Left ventricle myocardium inferior (tissue), 1 donor: ENCODE data around the gene PPFIA4. TPM values are rescaled to one million over a fixed set of nuclear protein-coding genes. Genes with fewer than 3 reads are reported as not detected.
A peak's percentile ranks its signal among the peaks of the same experiment; 100 is the strongest.

Experiments used
- DNase-seq: peaks from one replicate; pipeline ENCODE4 v3.0.0-alpha.2; 2020
- H3K27ac ChIP-seq: fragments of 200-600 bp; replicated peaks from 2 replicates; pipeline ENCODE4 v1.8.0; 2021
- H3K27me3 ChIP-seq: fragments of 200-600 bp; 2 replicates; pipeline ENCODE4 v1.8.0; 2021; ENCODE audit warnings: low read depth
- H3K36me3 ChIP-seq: fragments of 200-600 bp; 2 replicates; pipeline ENCODE4 v1.8.0; 2021
- H3K4me1 ChIP-seq: fragments of 200-600 bp; 2 replicates; pipeline ENCODE4 v1.8.0; 2021
- H3K4me3 ChIP-seq: fragments of 200-600 bp; 2 replicates; pipeline ENCODE4 v1.8.0; 2021; ENCODE audit warnings: mild to moderate bottlenecking, moderate library complexity
- H3K9me3 ChIP-seq: fragments of 200-600 bp; replicated peaks from 2 replicates; pipeline ENCODE4 v1.8.0; 2021
- CTCF ChIP-seq: fragments of 200-600 bp; IDR thresholded peaks from 2 replicates; pipeline ENCODE4 v1.8.0; 2021; ENCODE audit warnings: antibody characterized with exemption, mild to moderate bottlenecking, borderline replicate concordance
- intact Hi-C: fragments of 100-400 bp; cut with micrococcal nuclease; formaldehyde crosslinking; loops from one replicate; pipeline ENCODE4 v1.11.0; 2022
- total RNA-seq: library from RNA; stranded (reverse); fragmentation: NEBNext Ultra II Directional; extraction: Animal tissue kit (Norgen Biotek cat#: 25700); gene quantifications from one replicate; pipeline ENCODE4 v1.2.1, GENCODE V29; 2021
- donor health status: DM: no; HTN: yes; CAD: no; lungs with severe emphysema.

The PPFIA4 gene
- total RNA-seq, 1 donor from 2014 or later = 24.8 TPM

DNA sequence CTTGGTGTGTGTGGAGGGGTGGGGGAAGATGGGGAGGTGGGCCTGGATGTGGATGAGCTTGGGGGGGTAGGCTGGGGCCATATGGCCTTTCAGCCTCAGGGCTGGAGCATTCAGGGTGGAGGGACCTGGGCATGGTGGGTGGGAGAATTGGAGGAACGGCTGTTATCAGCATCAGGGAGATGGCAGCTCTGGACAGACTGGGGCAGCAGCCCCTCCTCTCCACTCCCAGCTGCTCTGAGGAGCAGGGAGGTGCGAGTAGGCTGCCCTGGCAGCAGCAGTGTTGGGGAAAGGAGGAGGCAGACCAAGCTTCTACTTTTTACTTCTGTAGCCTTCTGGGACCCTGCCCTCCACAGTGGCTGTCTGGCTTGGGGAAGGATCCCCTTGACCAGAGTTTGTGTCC is 10.2 kb downstream of the PPFIA4 start:
- Histone ChIP-seq H3K4me1 (peaks cover 68% of the 10 kb centered on the region), H3K4me3 (no peak overlapping the region), H3K27ac (peak overlapping the region; percentile 87), H3K27me3 (no peaks in the 10 kb centered on the region), H3K9me3 (no peaks in the 10 kb centered on the region), H3K36me3 (no peaks in the 10 kb centered on the region)
- DNase-seq = no peak
- TF ChIP-seq CTCF = no peak
- intact Hi-C loops = no loop called here

GRCh38 chr1:203037509-203038190 is 11.4 kb downstream of the PPFIA4 start:
- no peaks in the 10 kb centered on the region for H3K36me3 ChIP-seq
- intact Hi-C loops = loop anchor here (2.0 kb wide), 1 partner anchor 179 kb away; no protein-coding TSS in a partner anchor
- no peak for TF ChIP-seq CTCF
- peak overlapping the region; percentile 87 for H3K27ac ChIP-seq
- peaks cover 71% of the 10 kb centered on the region for H3K4me1 ChIP-seq
- H3K9me3 ChIP-seq = no peaks in the 10 kb centered on the region
- no peak overlapping the region for H3K4me3 ChIP-seq
- no peaks in the 10 kb centered on the region for H3K27me3 ChIP-seq
- no peak for DNase-seq

DNA sequence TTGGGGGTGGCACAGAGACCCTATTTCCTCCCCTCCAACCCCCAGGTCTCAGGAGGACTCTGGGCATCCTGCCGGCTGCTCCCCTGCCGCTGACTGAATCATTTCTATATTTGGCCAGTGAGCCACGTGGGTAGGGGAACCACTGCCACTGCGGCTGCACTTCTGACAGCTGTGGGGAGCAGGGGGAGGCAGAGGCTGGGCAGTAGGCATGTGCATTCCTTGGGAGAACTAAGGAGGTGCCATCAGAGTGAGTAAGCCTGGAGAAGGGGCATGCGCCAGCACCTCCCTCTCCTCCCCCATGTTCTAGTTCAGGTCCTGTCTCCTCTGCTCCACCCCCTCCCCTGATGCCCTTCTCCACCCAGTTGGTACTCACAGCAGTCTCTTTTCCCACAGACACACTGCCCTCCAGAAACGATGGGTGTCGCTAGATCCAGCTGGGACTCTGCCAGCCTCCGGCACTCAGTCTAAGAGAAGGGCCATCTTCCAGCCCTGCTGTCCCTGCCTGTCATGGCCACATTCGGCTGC is 12.0 kb downstream of the PPFIA4 start:
- H3K4me3 ChIP-seq = peak overlapping the region; percentile 38
- H3K4me1 ChIP-seq = peaks cover 71% of the 10 kb centered on the region
- no peaks in the 10 kb centered on the region for H3K36me3 ChIP-seq
- TF ChIP-seq CTCF = no peak
- DNase-seq = peak; percentile 70
- H3K27ac ChIP-seq = peak overlapping the region; percentile 87
- H3K9me3 ChIP-seq = no peaks in the 10 kb centered on the region
- H3K27me3 ChIP-seq = no peaks in the 10 kb centered on the region
- intact Hi-C loops = loop anchor here (2.0 kb wide), 1 partner anchor 179 kb away; no protein-coding TSS in a partner anchor

GRCh38 chr1:203038891-203039608 is 12.8 kb downstream of the PPFIA4 start:
- intact Hi-C loops = loop anchor here (2.0 kb wide), 1 partner anchor 178 kb away; no protein-coding TSS in a partner anchor
- H3K9me3 ChIP-seq = no peaks in the 10 kb centered on the region
- peak; percentile 72 for DNase-seq
- peak overlapping the region; percentile 38 for H3K4me3 ChIP-seq
- TF ChIP-seq CTCF = peak; percentile 93
- peaks cover 2% of the 10 kb centered on the region for H3K36me3 ChIP-seq
- no peaks in the 10 kb centered on the region for H3K27me3 ChIP-seq
- peak overlapping the region; percentile 87 for H3K27ac ChIP-seq
- H3K4me1 ChIP-seq = peaks cover 71% of the 10 kb centered on the region

DNA sequence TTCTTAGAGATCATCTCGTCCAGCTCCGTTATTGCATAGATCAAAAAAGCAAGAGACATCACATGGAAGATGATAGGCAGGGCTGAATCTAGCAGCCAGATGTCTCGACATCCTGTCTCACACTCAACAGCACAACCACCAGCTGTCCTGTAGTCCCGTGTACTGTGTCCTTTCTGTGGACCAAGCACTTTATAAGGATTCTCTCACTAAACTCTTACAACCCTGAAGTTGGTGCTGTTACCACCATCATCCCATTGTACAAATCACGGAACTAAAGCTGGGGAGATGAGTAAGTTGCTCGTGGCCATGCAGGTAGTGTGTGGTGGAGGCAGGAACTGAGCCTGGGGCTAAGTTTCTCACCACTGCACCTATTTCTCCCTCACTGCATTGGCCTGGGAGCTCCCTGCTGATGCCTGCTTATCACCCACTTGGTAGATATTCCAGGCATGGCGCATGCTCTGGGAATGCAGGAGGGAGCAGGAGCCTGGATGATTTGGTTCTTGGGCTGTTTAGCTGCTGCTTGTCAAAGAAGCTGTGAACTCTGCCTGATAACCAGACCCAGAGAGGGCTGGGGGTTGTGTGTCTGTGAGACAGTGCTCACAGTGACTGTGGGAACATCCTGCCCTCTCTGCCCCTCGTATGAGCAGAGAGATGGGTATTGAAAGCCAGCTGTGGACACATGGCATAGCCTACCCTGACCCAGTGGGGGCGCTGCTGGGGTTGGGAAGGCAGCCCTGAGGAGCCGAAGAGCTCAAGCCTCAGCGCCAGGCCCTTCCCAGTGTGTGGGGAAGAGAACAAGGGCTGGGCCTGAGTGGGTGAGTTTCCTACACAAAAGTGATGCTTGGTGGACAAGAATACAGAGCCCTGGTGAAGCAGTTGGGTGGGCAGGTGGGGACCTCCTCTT is 13.6 kb downstream of the PPFIA4 start:
- no peaks in the 10 kb centered on the region for H3K9me3 ChIP-seq
- no peaks in the 10 kb centered on the region for H3K27me3 ChIP-seq
- TF ChIP-seq CTCF = peak; percentile 29
- peaks cover 70% of the 10 kb centered on the region for H3K4me1 ChIP-seq
- peak overlapping the region; percentile 51 for H3K27ac ChIP-seq
- H3K36me3 ChIP-seq = peaks cover 8% of the 10 kb centered on the region
- peak; percentile 18 for DNase-seq
- intact Hi-C loops = loop anchor here (2.0 to 10.0 kb wide), 2 partner anchors 75 to 177 kb away; no protein-coding TSS in a partner anchor
- no peak overlapping the region for H3K4me3 ChIP-seq
